Left colon (tissue), 2 donors: ENCODE measurements around the gene FHOD3. TPM values are rescaled to one million over a fixed set of nuclear protein-coding genes. Genes with fewer than 3 reads are reported as not detected.

Experiments used
- ATAC-seq: fragments of 200-7000 bp; cut with Tn5 transposase; one replicate; pipeline ENCODE4 v1.9.1; 2020; ENCODE audit warnings: mild to moderate bottlenecking, moderate library complexity
- DNase-seq, 2 donors: peaks; one replicate each; pipeline ENCODE4 v3.0.0-alpha.2; 2020
- intact Hi-C, 2 donors: fragments of 100-400 bp; cut with DNase I in 1 of 2; cut with micrococcal nuclease in 1 of 2; formaldehyde crosslinking; loops; one replicate each; pipeline versions ENCODE4 v1.11.2 to v1.14.0; 2022; cut with DNase I, micrococcal nuclease
- total RNA-seq, 2 donors: library from RNA; stranded (reverse); fragmentation: NEBNext Ultra II Directional; extraction: Animal tissue kit (Norgen Biotek cat#: 25700); gene quantifications; one replicate each; pipeline ENCODE4 v1.2.1, GENCODE V29; 2021
- donor health status: DM: no; HTN: no; CAD: no.
- donor health status: DM: yes; HTN: yes; CAD: no.

FHOD3 gene
- total RNA-seq, 2 donors from 2014 or later, result 1.3 to 5.1 TPM

DNA sequence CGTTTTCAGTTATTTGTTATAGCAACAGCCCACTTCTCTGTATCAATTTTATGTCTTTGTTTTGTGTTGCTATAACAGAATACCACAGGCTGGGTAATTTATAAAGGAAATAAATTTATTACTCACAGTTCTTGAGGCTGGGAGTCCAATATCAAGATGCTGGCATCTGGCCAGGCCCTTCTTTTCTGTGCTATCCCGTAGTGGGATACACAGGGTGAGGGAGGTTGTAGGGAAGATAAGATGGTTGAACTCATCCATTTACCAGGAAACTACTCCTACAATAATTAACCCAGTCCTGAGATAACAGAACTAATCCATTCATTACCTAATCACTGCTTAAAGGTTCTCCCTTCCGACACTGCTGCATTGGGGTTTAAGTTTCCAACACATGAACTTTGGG is 310.6 kb downstream of the FHOD3 start:
- DNase-seq (no peak), ATAC-seq (no peak)
- intact Hi-C loops, result no loop called here

DNA sequence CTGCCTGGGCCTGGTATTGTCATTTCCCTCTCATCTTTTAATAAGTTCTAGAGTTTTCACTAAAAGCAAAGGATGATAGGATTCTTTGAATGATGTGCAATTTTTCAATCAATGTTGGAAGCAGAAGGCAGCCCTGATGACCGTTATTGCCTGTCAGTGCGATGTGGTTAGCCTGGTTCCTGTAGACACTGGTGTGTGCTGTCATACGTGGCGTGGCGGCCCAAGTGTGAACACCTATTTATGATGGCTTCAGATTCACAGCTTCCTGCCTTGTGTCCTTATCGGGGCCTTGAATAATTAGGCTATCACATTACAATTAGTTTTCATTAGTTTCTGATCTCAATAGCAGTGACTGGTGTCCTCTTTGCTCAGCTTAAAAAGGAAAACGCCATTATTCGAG is 312.7 kb downstream of the FHOD3 start:
- no peak for ATAC-seq
- DNase-seq, result no peak
- intact Hi-C loops, result no loop called here

GRCh38 chr18:36610661-36611060 is 313.1 kb downstream of the FHOD3 start:
- intact Hi-C loops, result no loop called here
- ATAC-seq (no peak), DNase-seq (no peak)

- intact Hi-C loops, result no loop called here
- no peak for ATAC-seq
- DNase-seq, result no peak
Measured at GRCh38 chr18:36613069-36613468, 315.6 kb downstream of the FHOD3 start.

DNA sequence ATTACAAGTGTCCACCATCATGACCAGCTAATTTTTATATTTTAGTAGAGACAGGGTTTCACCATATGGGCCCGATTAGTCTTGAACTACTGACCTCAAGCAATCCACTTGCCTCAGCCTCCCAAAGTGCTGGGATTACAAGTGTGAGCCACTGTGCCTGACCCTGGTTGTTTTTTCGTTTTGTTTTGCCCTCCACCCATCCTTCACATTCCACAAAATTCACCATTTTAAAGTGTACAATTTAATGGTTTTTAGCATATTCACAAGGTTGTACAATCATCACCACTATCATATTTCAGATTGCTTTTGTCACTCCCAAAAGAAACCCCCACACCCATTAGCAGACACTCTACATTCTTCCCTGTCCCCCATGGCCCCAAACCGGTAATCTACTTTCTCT is 316.3 kb downstream of the FHOD3 start:
- DNase-seq (no peak), ATAC-seq (no peak)
- intact Hi-C loops, result no loop called here

DNA sequence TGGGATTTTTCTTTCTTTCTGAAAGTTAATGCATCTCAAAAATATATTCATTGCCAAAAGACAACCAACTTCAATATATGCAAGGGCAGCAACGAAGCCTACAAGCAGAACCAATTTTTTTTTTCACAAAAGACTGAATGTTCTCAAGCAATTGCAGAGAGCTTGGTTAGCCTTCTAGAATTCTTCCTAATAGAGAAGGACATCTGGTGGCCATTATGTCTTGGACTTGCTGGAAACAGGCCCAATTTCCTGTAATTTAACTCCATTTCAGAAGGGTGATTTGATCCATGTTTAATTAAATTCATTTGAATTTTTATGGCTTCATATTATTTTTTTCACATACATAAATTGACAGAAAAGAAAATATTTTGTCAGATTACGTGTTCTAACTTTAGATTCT is 323.3 kb downstream of the FHOD3 start:
- ATAC-seq (no peak), DNase-seq (no peak)
- intact Hi-C loops, result no loop called here

DNA sequence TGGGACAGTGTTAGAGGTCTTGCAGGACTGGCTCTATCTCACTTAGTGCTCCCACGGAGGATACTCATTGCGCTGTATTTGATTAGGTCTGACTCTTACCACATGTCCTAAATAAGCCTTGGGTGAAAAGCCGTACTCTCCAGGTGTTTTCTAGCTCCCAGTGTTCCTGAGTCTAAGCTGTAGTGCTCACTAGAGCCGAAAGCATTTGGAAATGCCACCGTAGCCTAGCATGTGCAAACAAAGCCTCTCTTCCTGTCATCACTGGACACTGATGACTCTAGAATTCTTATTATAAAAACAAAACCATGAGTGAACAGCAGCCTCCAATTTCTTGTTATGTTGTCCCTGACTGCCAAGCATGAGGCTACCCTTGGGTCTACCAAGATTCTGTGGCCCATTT is 325.1 kb downstream of the FHOD3 start:
- ATAC-seq (no peak), DNase-seq (no peak)
- intact Hi-C loops, result no loop called here

DNA sequence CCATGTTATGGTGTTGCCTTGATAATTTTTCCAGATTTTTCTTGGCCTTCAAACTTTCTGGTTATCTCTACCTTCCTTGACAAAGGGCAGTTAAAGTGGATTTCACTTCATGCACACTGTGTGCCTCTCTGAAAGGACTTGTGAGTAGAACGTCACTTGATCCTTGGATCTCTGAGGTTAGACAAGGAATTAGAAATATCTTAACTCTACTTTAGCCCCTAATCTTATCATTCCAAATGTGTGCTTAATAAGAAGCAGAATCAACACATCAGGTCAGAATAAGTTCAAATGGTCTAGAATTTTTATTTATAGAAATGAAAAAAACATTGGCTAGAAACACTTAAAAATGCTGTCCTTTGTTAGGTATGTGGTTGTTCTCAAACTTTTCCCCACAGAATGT is 325.6 kb downstream of the FHOD3 start:
- intact Hi-C loops, result no loop called here
- DNase-seq (no peak), ATAC-seq (no peak)

- intact Hi-C loops, result no loop called here
- DNase-seq (no peak), ATAC-seq (no peak)
Measured at GRCh38 chr18:36623681-36624190, 326.2 kb downstream of the FHOD3 start.

DNA sequence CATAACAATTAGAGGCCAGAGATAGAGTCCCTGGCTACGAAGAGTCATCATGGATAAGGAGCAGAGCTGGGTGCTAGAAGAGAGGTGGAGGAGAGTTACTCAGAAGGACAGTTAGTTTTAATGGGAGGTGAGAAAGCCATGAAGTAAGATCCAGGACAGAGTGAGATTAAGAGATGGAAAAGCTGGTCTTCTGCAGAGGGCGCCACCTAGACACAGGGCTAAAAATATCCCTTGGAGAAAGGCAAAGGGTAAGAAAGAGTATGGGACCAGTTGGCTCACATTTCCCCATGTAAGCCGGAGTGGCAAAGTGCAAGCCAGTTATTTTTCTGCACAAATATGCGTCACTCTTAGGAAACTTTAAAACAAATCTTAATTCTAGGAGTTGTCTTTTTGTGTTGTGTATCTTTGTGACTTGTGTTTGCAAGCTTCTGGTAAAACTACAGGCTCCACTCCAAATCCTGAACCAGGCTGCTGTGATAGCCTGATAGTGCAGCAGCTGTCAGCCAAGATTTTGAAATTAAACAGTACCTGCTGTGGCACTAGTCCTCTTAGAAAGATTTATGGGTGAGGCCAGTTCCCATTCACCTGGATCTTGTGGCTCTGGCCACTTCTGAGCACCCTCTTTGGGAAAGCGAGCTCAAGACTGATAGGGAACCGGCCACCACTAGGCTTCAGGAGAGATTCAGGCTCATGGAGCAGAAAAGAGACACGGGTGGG is 327.1 kb downstream of the FHOD3 start:
- ATAC-seq, result no peak
- intact Hi-C loops, result no loop called here
- DNase-seq, result no peak

DNA sequence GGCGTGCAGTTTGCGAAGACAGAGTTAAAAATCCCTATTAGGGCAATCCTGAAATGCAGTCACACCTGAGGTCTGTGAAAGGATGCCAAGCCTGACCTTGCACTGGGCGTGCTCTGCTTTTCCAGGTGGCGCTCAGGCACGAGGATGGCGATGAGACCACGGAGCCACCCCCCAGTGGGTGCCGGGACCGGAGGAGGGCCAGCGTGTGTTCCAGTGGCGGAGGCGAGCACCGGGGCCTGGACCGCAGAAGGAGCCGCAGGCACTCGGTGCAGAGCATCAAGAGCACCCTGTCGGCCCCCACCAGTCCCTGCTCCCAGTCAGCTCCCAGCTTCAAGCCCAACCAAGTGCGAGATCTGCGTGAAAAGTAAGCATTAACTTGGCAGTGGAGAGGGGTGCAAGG is 327.9 kb downstream of the FHOD3 start:
- ATAC-seq, result no peak

DNA sequence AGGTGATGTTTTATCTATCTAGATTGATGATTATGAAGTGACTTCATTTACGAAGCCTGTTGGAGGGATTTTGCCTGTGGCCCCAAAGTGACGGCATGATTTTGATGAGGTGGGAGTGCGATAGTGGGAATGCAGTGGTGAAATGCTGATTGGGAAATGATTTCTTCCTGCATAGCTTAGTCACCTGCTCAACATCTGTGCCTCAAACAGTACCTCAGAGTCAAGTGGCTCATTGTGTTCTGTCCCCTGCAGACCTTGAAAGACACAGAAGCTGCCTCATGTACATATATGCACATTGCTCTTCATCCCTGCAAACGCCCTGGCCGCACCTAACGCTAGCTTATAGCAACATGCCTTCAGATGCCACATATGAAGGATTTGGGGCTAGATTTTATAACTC is 330.1 kb downstream of the FHOD3 start:
- ATAC-seq, result no peak
- intact Hi-C loops, result no loop called here
- no peak for DNase-seq

More for the DNA sequence above, 327.9 kb downstream of the FHOD3 start:
- DNase-seq, result no peak
- intact Hi-C loops, result no loop called here

GRCh38 chr18:36628435-36629137 is 331.1 kb downstream of the FHOD3 start:
- DNase-seq, result no peak
- intact Hi-C loops, result no loop called here
- no peak for ATAC-seq

- intact Hi-C loops, result no loop called here
- no peak for ATAC-seq
- no peak for DNase-seq
Measured at GRCh38 chr18:36629138-36629530, 331.6 kb downstream of the FHOD3 start.

- ATAC-seq, result no peak
- intact Hi-C loops, result no loop called here
- DNase-seq, result no peak
Measured at GRCh38 chr18:36629836-36630235, 332.3 kb downstream of the FHOD3 start.

DNA sequence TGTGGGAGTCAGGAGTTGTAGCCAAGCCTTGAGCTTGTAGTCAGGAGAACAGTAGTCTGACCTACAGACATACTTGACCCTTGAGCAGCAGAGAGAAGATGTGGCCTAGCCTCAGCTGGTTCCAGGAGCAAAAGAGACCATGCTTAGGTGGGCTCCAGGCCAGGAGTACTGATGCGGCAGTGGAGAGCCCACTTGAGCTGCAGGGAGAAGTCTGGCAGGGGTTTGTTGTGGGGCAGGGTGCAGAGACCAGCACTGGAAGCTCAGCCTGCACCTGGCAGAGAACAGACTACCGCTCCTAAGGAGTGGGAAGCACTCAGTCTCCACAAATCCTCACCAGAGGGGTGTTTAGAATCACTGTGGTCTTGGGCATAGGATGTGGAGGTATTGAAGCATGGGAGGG is 333.4 kb downstream of the FHOD3 start:
- ATAC-seq (no peak), DNase-seq (no peak)
- intact Hi-C loops, result no loop called here

GRCh38 chr18:36633961-36634412 is 336.5 kb downstream of the FHOD3 start:
- intact Hi-C loops, result no loop called here
- no peak for DNase-seq
- ATAC-seq, result no peak

DNA sequence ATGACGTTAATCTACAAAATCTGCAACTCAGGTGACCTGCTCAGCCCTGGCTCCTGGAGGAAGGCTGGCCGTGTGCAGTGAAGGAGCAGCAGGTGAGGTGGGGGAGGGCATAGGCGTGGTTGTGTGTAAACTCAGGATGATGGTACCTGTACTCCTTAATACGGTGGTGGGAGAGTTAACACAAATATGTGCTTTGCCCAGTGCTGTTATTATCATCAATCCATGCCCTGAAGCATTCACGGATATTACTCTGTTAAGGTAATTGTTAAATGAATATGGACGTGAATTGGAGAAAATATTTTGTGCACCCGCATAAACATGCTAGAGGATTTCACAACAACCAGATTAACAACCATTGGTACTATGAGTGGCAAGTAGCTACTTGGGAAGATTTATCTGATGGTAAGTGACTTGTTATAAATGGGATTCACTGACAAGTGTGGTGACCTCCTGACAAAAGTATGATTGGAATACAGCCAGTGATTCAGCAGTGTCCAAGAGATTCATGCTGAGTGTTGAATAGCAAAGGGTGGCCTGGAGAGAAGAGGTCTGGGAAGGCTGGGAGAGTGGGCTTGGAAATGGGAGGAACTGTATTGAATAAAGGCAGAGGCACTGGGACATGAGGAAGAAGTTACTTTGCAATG is 337.2 kb downstream of the FHOD3 start:
- DNase-seq (no peak), ATAC-seq (no peak)
- intact Hi-C loops, result no loop called here

GRCh38 chr18:36635414-36636096 is 338.0 kb downstream of the FHOD3 start:
- intact Hi-C loops, result no loop called here
- ATAC-seq, result no peak
- no peak for DNase-seq
